GM12878 (cell line): ENCODE results near the gene PPIA. TPM values are rescaled to one million over a fixed set of nuclear protein-coding genes. Genes with fewer than 3 reads are reported as not detected.
A peak's percentile ranks its signal among the peaks of the same experiment; 100 is the strongest.
"Not testable (repeated sequence)": the region's sequence is repeated elsewhere in the genome, so short reads cannot be mapped to it uniquely, and the experiment has no call there.

Experiments
- ATAC-seq: fragments of 200-7000 bp; cut with Tn5 transposase; 3 replicates; pipeline ENCODE4 v1.9.1; 2020; ENCODE audit warnings: mild to moderate bottlenecking, moderate library complexity
- BruUV-seq: library from RNA; stranded (reverse); fragments of 400-500 nt; replicated peaks from 2 replicates; lab custom pipeline; 2021; lab: Mats Ljungman, UMichigan
- CTCF ChIA-PET: fragments of 300-600 bp; sonication (Branson Sonifier 250); formaldehyde crosslinking; extraction: SDS; loops from one replicate; lab custom pipeline; 2021; ENCODE audit warnings: inconsistent platforms; lab: Yijun Ruan, JAX
- POLR2A ChIA-PET: fragments of 350-600 bp; formaldehyde crosslinking; extraction: SDS; loops from one replicate; lab custom pipeline; 2021; ENCODE audit warnings: inconsistent platforms; lab: Charles Lee
- RAD21 ChIA-PET: fragments of 300-600 bp; sonication (Branson Sonifier 250); formaldehyde crosslinking; loops from one replicate; lab custom pipeline; 2023; ENCODE audit warnings: antibody characterized with exemption; ENCODE audit not compliant: unreplicated experiment; lab: Charles Lee
- SMC1A ChIA-PET: fragments of 300-600 bp; sonication (Branson Sonifier 250); formaldehyde crosslinking; loops from one replicate; lab custom pipeline; 2023; ENCODE audit not compliant: unreplicated experiment, uncharacterized antibody; lab: Charles Lee
- DNase-seq: peaks from one replicate; pipeline ENCODE4 v3.0.0-alpha.2; 2011; ENCODE audit warnings: low read depth, low spot score
- FAIRE-seq: peaks from 3 replicates; lab custom pipeline; 2011; peaks lifted over from hg19 to GRCh38; lab: Jason Lieb, UNC
- H2AFZ ChIP-seq: 2 replicates; pipeline ENCODE4 v1.6.0; 2011; ENCODE audit warnings: low read depth, low read length, control low read depth; ENCODE audit not compliant: control insufficient read depth
- H3K27ac ChIP-seq: 2 replicates; pipeline ENCODE4 v1.5.1; 2011; ENCODE audit warnings: control low read depth; ENCODE audit not compliant: control insufficient read depth, insufficient read depth
- H3K27me3 ChIP-seq, 2 experiments: replicated peaks in 1 of 2; 2 replicates each; pipeline versions ENCODE4 v1.6.0 to v1.6.1; 2011; ENCODE audit warnings: low read length in 1 of 2; ENCODE audit not compliant: control insufficient read depth in 2 of 2, insufficient read depth in 2 of 2
- H3K36me3 ChIP-seq, 2 experiments: 2 replicates each; pipeline ENCODE4 v1.5.1; 2011; ENCODE audit warnings: low read length in 1 of 2; ENCODE audit not compliant: control insufficient read depth in 2 of 2, insufficient read depth in 2 of 2
- H3K4me1 ChIP-seq: 2 replicates; pipeline ENCODE4 v1.6.1; 2011; ENCODE audit warnings: mild to moderate bottlenecking, low read length, moderate library complexity, mixed read lengths; ENCODE audit not compliant: control insufficient read depth, insufficient read depth
- H3K4me2 ChIP-seq: 2 replicates; pipeline ENCODE4 v1.6.0; 2011; ENCODE audit warnings: control low read depth; ENCODE audit not compliant: control insufficient read depth, insufficient read depth
- H3K4me3 ChIP-seq: fragments of 200-600 bp; sonication (generic); 2 replicates; pipeline ENCODE4 v1.5.1; 2016
- H3K79me2 ChIP-seq: 2 replicates; pipeline ENCODE4 v1.6.0; 2011; ENCODE audit warnings: low read length; ENCODE audit not compliant: control insufficient read depth, insufficient read depth
- H3K9ac ChIP-seq: 2 replicates; pipeline ENCODE4 v1.8.0; 2011; ENCODE audit warnings: low read length, control low read depth, mixed read lengths; ENCODE audit not compliant: control insufficient read depth, insufficient read depth
- H3K9me3 ChIP-seq: replicated peaks from 3 replicates; pipeline ENCODE4 v1.5.1; 2011; ENCODE audit warnings: mild to moderate bottlenecking, low read length; ENCODE audit not compliant: control insufficient read depth, insufficient read depth
- H4K20me1 ChIP-seq: 2 replicates; pipeline ENCODE4 v1.6.0; 2011; ENCODE audit not compliant: control insufficient read depth, insufficient read depth
- CBX5 ChIP-seq: sonication (generic); IDR thresholded peaks from 2 replicates; pipeline ENCODE4 v1.6.1; 2016; ENCODE audit warnings: low read depth, moderate library complexity, mild to moderate bottlenecking, inconsistent platforms
- CHD2 ChIP-seq: IDR thresholded peaks from 2 replicates; pipeline ENCODE4 v1.6.1; 2011; ENCODE audit warnings: low read depth, low read length, improper control_type of control experiment, borderline replicate concordance
- SMAD5 ChIP-seq: IDR thresholded peaks from 2 replicates; pipeline ENCODE4 v1.6.1; 2016; ENCODE audit warnings: antibody characterized with exemption, low read depth
- STAT1 ChIP-seq: fragments of 450-650 bp; conservative IDR thresholded peaks from 2 replicates; pipeline ENCODE4 v1.6.1; 2014; ENCODE audit warnings: antibody characterized with exemption, mild to moderate bottlenecking
- YY1 ChIP-seq: IDR thresholded peaks from 2 replicates; pipeline ENCODE4 v1.6.1; 2011; ENCODE audit warnings: low read depth, mild to moderate bottlenecking, low read length
- WGBS: methylation state at CpG from one replicate; pipeline ENCODE4 v1.1.6; 2016; ENCODE audit warnings: low lambda C conversion rate; ENCODE audit not compliant: insufficient replicate concordance, insufficient coverage; ENCODE audit errors: missing lambda C conversion rate; 5-methylcytosine and 5-hydroxymethylcytosine counted together
- in situ Hi-C: fragments of 300-500 bp; cut with MboI; formaldehyde crosslinking; loops from 9 replicates; pipeline ENCODE4 v1.14.3; 2018; ENCODE audit warnings: mixed read lengths
- intact Hi-C: fragments of 100-400 bp; cut with micrococcal nuclease; formaldehyde crosslinking; loops from one replicate; pipeline ENCODE4 v1.14.2; 2022; ENCODE audit not compliant: unreplicated experiment
- polyA plus RNA-seq, 11 experiments: library from polyadenylated mRNA; depleted of rRNA in 4 of 11; unstranded in 6 of 11; stranded (reverse) in 5 of 11; fragments of >200 nt; fragmentation: Nextera tagmentation in 4 of 11; fragmentation: Illumina TruSeq in 1 of 11; extraction: Ambion mirVana in 4 of 11; extraction: Trizol in 1 of 11; gene quantifications; 1 replicate in 1 of 11; 2 replicates in 10 of 11; pipeline versions ENCODE4 v1.2.1 to v1.2.3, GENCODE V29; 2011 to 2016; ENCODE audit warnings: inconsistent platforms in 2 of 11, missing spikeins in 2 of 11, low read depth in 1 of 11
- total RNA-seq, 4 experiments: library from RNA; depleted of rRNA in 3 of 4; stranded (reverse); fragments of >200 nt in 3 of 4; fragmentation: Illumina TruSeq in 1 of 4; extraction: Trizol in 1 of 4; gene quantifications; 2 replicates each; pipeline versions ENCODE4 v1.2.1 to v1.2.3, GENCODE V29; 2013 to 2021
- TF ChIP-seq, protein P1 (sequence below): fragments of 450-650 bp; IDR thresholded peaks from 2 replicates; pipeline ENCODE4 v1.6.1; 2017; ENCODE audit warnings: mild to moderate bottlenecking, moderate library complexity

The PPIA gene
- total and polyA plus RNA-seq, 10 of the 15 experiments (the other 5 are each of a cell fraction or from before 2014, with no cell fraction given) = 2,712 to 7,982 (median 5,027) TPM

DNA sequence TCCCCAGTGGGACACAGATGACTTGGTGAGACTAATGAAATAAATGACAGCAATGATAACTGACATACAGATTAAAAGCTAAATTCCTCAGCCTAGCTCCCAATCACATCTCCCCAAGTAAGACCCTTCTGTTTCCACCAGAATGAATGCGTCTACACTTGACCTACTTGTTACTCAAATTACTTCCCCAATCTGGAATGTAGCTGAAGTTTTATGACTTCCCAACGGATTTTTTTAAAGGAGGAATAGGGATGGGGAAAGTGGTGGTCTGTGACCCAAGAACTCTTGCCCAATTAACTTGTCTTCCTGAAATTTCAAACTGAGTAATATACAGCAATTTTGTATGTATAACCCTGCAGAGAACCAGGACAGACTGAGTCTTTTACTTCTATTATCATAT, 42.3 kb downstream of the PPIA start (continued):
- TF ChIP-seq, protein P1, sequence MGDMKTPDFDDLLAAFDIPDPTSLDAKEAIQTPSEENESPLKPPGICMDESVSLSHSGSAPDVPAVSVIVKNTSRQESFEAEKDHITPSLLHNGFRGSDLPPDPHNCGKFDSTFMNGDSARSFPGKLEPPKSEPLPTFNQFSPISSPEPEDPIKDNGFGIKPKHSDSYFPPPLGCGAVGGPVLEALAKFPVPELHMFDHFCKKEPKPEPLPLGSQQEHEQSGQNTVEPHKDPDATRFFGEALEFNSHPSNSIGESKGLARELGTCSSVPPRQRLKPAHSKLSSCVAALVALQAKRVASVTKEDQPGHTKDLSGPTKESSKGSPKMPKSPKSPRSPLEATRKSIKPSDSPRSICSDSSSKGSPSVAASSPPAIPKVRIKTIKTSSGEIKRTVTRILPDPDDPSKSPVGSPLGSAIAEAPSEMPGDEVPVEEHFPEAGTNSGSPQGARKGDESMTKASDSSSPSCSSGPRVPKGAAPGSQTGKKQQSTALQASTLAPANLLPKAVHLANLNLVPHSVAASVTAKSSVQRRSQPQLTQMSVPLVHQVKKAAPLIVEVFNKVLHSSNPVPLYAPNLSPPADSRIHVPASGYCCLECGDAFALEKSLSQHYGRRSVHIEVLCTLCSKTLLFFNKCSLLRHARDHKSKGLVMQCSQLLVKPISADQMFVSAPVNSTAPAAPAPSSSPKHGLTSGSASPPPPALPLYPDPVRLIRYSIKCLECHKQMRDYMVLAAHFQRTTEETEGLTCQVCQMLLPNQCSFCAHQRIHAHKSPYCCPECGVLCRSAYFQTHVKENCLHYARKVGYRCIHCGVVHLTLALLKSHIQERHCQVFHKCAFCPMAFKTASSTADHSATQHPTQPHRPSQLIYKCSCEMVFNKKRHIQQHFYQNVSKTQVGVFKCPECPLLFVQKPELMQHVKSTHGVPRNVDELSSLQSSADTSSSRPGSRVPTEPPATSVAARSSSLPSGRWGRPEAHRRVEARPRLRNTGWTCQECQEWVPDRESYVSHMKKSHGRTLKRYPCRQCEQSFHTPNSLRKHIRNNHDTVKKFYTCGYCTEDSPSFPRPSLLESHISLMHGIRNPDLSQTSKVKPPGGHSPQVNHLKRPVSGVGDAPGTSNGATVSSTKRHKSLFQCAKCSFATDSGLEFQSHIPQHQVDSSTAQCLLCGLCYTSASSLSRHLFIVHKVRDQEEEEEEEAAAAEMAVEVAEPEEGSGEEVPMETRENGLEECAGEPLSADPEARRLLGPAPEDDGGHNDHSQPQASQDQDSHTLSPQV = no peak
- no peak for TF ChIP-seq YY1
- no peak for TF ChIP-seq STAT1
- TF ChIP-seq CHD2 = no peak
- no peak for TF ChIP-seq SMAD5
- TF ChIP-seq CBX5 = no peak

DNA sequence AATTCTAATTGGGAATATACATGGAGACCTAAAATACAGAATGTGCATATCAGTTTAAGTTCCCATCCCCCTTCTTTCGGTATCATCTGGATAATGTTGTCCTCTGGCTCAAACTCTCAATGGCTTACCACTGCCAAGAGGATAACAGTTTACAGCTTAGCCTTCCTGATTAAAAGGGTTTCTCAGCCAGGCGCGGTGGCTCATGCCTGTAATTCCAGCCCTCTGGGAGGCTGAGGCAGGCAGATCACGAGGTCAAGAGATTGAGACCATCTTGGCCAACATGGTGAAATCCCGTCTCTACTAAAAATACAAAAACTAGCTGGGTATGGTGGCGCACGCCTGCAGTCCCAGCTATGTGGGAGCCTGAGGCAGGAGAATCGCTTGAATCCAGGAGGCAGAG, 46.2 kb downstream of the PPIA start:
- BruUV-seq, DNase-seq, H3K4me1 ChIP-seq, H3K4me3 ChIP-seq, H4K20me1 ChIP-seq, H3K27ac ChIP-seq, H3K9ac ChIP-seq, H3K4me2 ChIP-seq, FAIRE-seq, intact Hi-C loops, H3K36me3 ChIP-seq, H3K9me3 ChIP-seq, H3K27me3 ChIP-seq, ATAC-seq, H2AFZ ChIP-seq: not testable (repeated sequence)
- in situ Hi-C loops = loop anchor here (5.0 kb wide), 1 partner anchor 255 kb away; no protein-coding TSS in a partner anchor
- peaks cover 70% of the 10 kb centered on the region for H3K79me2 ChIP-seq
- ChIA-PET RAD21 (interaction anchor here (0.6 to 2.0 kb wide), 3 partner anchors 39 to 435 kb away, joined by 3 to 5 read pairs (median 4); no protein-coding TSS in a partner anchor), CTCF (interaction anchor here (0.9 to 1.6 kb wide), 2 partner anchors 254 to 293 kb away, joined by 3 to 6 read pairs; no protein-coding TSS in a partner anchor), SMC1A (interaction anchor here (0.6 to 0.7 kb wide), 2 partner anchors 41 to 71 kb away, joined by 3 to 4 read pairs; no protein-coding TSS in a partner anchor), POLR2A (interaction anchor here (0.5 to 0.6 kb wide), 2 partner anchors 24 to 37 kb away, joined by 3 read pairs; no protein-coding TSS in a partner anchor)
- WGBS = 94% methylated on average over 8 of the region's 8 CpGs

DNA sequence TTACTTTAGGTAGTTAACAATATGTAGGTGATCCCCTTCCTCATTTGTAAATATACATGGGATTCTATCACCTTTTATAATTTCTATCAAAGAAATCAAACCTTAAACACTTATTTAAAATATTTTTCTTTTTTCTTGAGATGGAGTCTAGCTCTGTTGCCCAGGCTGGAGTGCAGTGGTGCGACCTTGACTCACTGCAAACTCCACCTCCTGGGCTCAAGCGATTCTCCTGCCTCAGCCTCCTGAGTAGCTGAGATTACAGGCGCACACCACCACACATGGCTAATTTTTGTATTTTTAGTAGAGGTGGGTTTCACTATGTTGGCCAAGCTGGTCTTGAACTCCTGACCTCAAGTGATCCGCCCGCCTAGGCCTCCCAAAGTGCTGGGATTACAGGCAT, 47.0 kb downstream of the PPIA start:
- H3K9ac ChIP-seq, H3K4me3 ChIP-seq, DNase-seq, H2AFZ ChIP-seq, FAIRE-seq, H3K9me3 ChIP-seq, H3K36me3 ChIP-seq, ATAC-seq, H3K27ac ChIP-seq, H4K20me1 ChIP-seq, H3K27me3 ChIP-seq, H3K4me1 ChIP-seq, BruUV-seq, intact Hi-C loops: not testable (repeated sequence)
- ChIA-PET SMC1A (interaction anchor here (1.1 to 1.8 kb wide), 4 partner anchors 45 to 272 kb away, joined by 3 to 17 read pairs (median 4); no protein-coding TSS in a partner anchor), RAD21 (interaction anchor here (0.9 to 2.0 kb wide), 8 partner anchors 31 to 255 kb away, joined by 3 to 13 read pairs (median 4); partner anchors contain the start of gene OGDH), POLR2A (interaction anchor here (1.0 to 5.0 kb wide), 5 partner anchors 45 to 262 kb away, joined by 4 to 36 read pairs (median 9); partner anchors contain the start of genes OGDH, PPIA and TMED4), CTCF (interaction anchor here (1.1 to 3.4 kb wide), 7 partner anchors 16 to 279 kb away, joined by 4 to 25 read pairs (median 6); partner anchors contain the start of gene OGDH)
- H3K79me2 ChIP-seq = peaks cover 68% of the 10 kb centered on the region
- peak overlapping the region; percentile 66; the same call in 1 of the 2 replicates for H3K4me2 ChIP-seq
- WGBS = 93% methylated on average over 5 of the region's 5 CpGs
- in situ Hi-C loops = loop anchor here (5.0 kb wide), 1 partner anchor 256 kb away; no protein-coding TSS in a partner anchor
